Neural progenitor cell (in vitro differentiated cells): ENCODE results near the gene HHAT.

Source experiments
- EZH2 ChIP-seq: fragments of 200-600 bp; sonication (generic); IDR thresholded peaks from 2 replicates; pipeline ENCODE4 v1.6.1; 2017; ENCODE audit warnings: antibody characterized with exemption, mild to moderate bottlenecking, moderate library complexity
- EZH2phosphoT487 ChIP-seq: fragments of 200-600 bp; sonication (generic); IDR thresholded peaks from 2 replicates; pipeline ENCODE4 v1.6.1; 2017; ENCODE audit warnings: antibody characterized with exemption
- TF ChIP-seq, protein P1 (sequence below): fragments of 200-600 bp; sonication (generic); IDR thresholded peaks from 2 replicates; pipeline ENCODE4 v1.5.1; 2017; ENCODE audit warnings: antibody characterized with exemption, mild to moderate bottlenecking

DNA sequence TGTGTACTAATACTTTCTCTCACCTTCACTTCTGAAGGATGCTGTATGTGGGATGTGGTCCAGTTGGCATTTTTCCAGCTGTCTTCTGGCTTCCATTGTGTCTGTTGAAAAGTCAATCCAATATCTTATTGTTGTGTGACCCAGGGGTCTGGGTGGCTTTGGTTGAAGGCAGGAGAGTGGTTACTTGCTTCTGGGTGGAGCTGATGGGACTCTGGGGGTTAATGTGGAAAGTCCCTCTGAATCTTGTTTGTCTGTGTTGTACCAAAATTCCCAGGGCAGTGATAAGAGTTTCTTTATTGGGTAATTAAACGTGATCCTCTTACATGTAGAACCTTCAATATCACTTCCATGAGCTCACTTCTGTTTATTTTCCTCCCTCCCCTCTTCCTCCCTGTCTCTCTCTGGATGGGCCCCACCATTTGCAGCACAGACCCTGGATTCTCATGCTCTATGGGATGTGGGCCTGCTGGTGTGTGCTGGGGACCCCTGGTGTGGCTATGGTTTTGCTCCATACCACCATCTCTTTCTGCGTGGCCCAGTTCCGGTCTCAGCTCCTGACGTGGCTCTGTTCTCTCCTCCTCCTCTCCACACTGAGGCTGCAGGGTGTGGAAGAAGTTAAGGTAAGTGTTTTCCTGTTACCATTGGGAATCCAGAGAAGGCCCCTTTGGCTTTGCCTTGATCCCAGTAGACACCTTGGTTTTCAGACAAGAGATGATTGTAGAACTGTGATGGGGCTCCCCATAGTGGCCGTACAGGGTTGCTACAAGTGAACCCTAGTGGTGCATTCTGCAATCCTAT, 71.5 kb downstream of the HHAT start:
- TF ChIP-seq, protein P1, sequence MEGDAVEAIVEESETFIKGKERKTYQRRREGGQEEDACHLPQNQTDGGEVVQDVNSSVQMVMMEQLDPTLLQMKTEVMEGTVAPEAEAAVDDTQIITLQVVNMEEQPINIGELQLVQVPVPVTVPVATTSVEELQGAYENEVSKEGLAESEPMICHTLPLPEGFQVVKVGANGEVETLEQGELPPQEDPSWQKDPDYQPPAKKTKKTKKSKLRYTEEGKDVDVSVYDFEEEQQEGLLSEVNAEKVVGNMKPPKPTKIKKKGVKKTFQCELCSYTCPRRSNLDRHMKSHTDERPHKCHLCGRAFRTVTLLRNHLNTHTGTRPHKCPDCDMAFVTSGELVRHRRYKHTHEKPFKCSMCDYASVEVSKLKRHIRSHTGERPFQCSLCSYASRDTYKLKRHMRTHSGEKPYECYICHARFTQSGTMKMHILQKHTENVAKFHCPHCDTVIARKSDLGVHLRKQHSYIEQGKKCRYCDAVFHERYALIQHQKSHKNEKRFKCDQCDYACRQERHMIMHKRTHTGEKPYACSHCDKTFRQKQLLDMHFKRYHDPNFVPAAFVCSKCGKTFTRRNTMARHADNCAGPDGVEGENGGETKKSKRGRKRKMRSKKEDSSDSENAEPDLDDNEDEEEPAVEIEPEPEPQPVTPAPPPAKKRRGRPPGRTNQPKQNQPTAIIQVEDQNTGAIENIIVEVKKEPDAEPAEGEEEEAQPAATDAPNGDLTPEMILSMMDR: peak; percentile 87
- TF ChIP-seq EZH2: no peak
- no peak for TF ChIP-seq EZH2phosphoT487
